GM21515 (cell line): Measurements from ENCODE around the gene ZNF679.
A peak's percentile ranks its signal among the peaks of the same experiment; 100 is the strongest.
"Not testable (repeated sequence)": the region's sequence is repeated elsewhere in the genome, so short reads cannot be mapped to it uniquely, and the experiment has no call there.

ENCODE experiments used
- ATAC-seq: cut with Tn5 transposase; IDR thresholded peaks from one replicate; pipeline ENCODE4 v1.9.1; 2021; ENCODE audit not compliant: unreplicated experiment

The ZNF679 gene

GRCh38 chr7:64228174-64228573 is at the start of gene ZNF679:
ZNF679 (plus strand) TSS chr7:64228474; CDS start chr7:64249118, 20,644 bp downstream.
- ATAC-seq = not testable (repeated sequence)

GRCh38 chr7:64180989-64181388 is 47.3 kb upstream of the ZNF679 start:
- ATAC-seq = no peak

- ATAC-seq = no peak
These were observed 46.7 kb upstream of the ZNF679 start for GRCh38 chr7:64181586-64181985.

GRCh38 chr7:64182036-64182790 is 46.1 kb upstream of the ZNF679 start:
- ATAC-seq = no peak

- no peak for ATAC-seq
These were observed 45.0 kb upstream of the ZNF679 start for GRCh38 chr7:64183126-64183742.

GRCh38 chr7:64183827-64184372 is 44.4 kb upstream of the ZNF679 start:
- ATAC-seq = no peak

GRCh38 chr7:64184376-64184775 is 43.9 kb upstream of the ZNF679 start:
- no peak for ATAC-seq

- ATAC-seq = no peak
These were observed 40.9 kb upstream of the ZNF679 start for GRCh38 chr7:64187408-64187807.

GRCh38 chr7:64192148-64192704 is 36.0 kb upstream of the ZNF679 start:
- ATAC-seq = no peak

GRCh38 chr7:64192775-64193174 is 35.5 kb upstream of the ZNF679 start:
- ATAC-seq = no peak

- no peak for ATAC-seq
These were observed 21.4 kb upstream of the ZNF679 start, which contains the start of gene ZNF735 for GRCh38 chr7:64206903-64207302. ZNF735 (plus strand) TSS chr7:64207203; CDS start chr7:64207203, 0 bp downstream.

GRCh38 chr7:64219710-64220298 is 8.5 kb upstream of the ZNF679 start:
- ATAC-seq = not testable (repeated sequence)

- no peak for ATAC-seq
These were observed 4.9 kb upstream of the ZNF679 start for GRCh38 chr7:64223366-64223765.

GRCh38 chr7:64266341-64266919 is 38.2 kb downstream of the ZNF679 start:
- ATAC-seq = no peak

GRCh38 chr7:64277630-64278029 is 49.4 kb downstream of the ZNF679 start:
- ATAC-seq = no peak

- no peak for ATAC-seq
These were observed 66.6 kb downstream of the ZNF679 start for GRCh38 chr7:64294701-64295420.

GRCh38 chr7:64297418-64297817 is 69.1 kb downstream of the ZNF679 start:
- not testable (repeated sequence) for ATAC-seq

- no peak for ATAC-seq
These were observed 72.5 kb downstream of the ZNF679 start for GRCh38 chr7:64300641-64301405.

- ATAC-seq = peak; percentile 98
These were observed 79.2 kb downstream of the ZNF679 start for GRCh38 chr7:64307254-64308015.
